A204.1 (cell line): ENCODE results near the gene LAMC1.

Experiments used
- FAIRE-seq: peaks from 2 replicates; lab custom pipeline; 2012; peaks lifted over from hg19 to GRCh38; lab: Jason Lieb, UNC

LAMC1 gene

GRCh38 chr1:183023146-183023600 is at the start of gene LAMC1:
TSS of gene LAMC1 (plus strand) at chr1:183023420. CDS start at chr1:183023717, 297 bp downstream.
- no peak for FAIRE-seq

- no peak for FAIRE-seq
Measured at GRCh38 chr1:182974506-182975191, 48.6 kb upstream of the LAMC1 start.

- no peak for FAIRE-seq
Measured at GRCh38 chr1:182977480-182977879, 45.7 kb upstream of the LAMC1 start.

GRCh38 chr1:182978151-182978853 is 44.9 kb upstream of the LAMC1 start:
- FAIRE-seq, result no peak

- no peak for FAIRE-seq
Measured at GRCh38 chr1:182984138-182984537, 39.1 kb upstream of the LAMC1 start.

- FAIRE-seq, result no peak
Measured at GRCh38 chr1:182984621-182985020, 38.6 kb upstream of the LAMC1 start.

- FAIRE-seq, result no peak
Measured at GRCh38 chr1:182985876-182986275, 37.3 kb upstream of the LAMC1 start.

GRCh38 chr1:182990413-182991144 is 32.6 kb upstream of the LAMC1 start:
- no peak for FAIRE-seq

- no peak for FAIRE-seq
Measured at GRCh38 chr1:182993746-182994145, 29.5 kb upstream of the LAMC1 start.

GRCh38 chr1:182995894-182996293 is 27.3 kb upstream of the LAMC1 start:
- no peak for FAIRE-seq

- FAIRE-seq, result no peak
Measured at GRCh38 chr1:182996816-182997215, 26.4 kb upstream of the LAMC1 start.

- no peak for FAIRE-seq
Measured at GRCh38 chr1:182998482-182998881, 24.7 kb upstream of the LAMC1 start.

- FAIRE-seq, result no peak
Measured at GRCh38 chr1:183000167-183000962, 22.9 kb upstream of the LAMC1 start.

- FAIRE-seq, result no peak
Measured at GRCh38 chr1:183002267-183002666, 21.0 kb upstream of the LAMC1 start.

GRCh38 chr1:183002797-183003196 is 20.4 kb upstream of the LAMC1 start:
- FAIRE-seq, result no peak

GRCh38 chr1:183003203-183003602 is 20.0 kb upstream of the LAMC1 start:
- FAIRE-seq, result no peak

GRCh38 chr1:183004141-183004540 is 19.1 kb upstream of the LAMC1 start:
- FAIRE-seq, result no peak

- FAIRE-seq, result no peak
Measured at GRCh38 chr1:183011859-183012258, 11.4 kb upstream of the LAMC1 start.

GRCh38 chr1:183012301-183012994 is 10.8 kb upstream of the LAMC1 start:
- no peak for FAIRE-seq

GRCh38 chr1:183019139-183019740 is 4.0 kb upstream of the LAMC1 start:
- no peak for FAIRE-seq

- FAIRE-seq, result peak; percentile 44
Measured at GRCh38 chr1:183019860-183020259, 3.4 kb upstream of the LAMC1 start.
